Muscle layer of colon (tissue), 2 donors: ENCODE results near the gene SPTBN5.

Experiments used
- H3K27ac ChIP-seq: one replicate; pipeline ENCODE4 v1.7.0; 2013; ENCODE audit warnings: low read depth, mild to moderate bottlenecking, low read length, moderate library complexity
- H3K27me3 ChIP-seq, 2 donors: one replicate each; pipeline ENCODE4 v1.7.0; 2013; ENCODE audit warnings: low read length in 2 of 2, mild to moderate bottlenecking in 2 of 2; ENCODE audit not compliant: insufficient read depth in 2 of 2, control insufficient read depth in 1 of 2
- H3K36me3 ChIP-seq: one replicate; pipeline ENCODE4 v1.7.0; 2013; ENCODE audit warnings: mild to moderate bottlenecking, low read length; ENCODE audit not compliant: insufficient read depth
- H3K4me1 ChIP-seq: one replicate; pipeline ENCODE4 v1.7.0; 2013; ENCODE audit warnings: mild to moderate bottlenecking, low read length; ENCODE audit not compliant: insufficient read depth
- H3K4me3 ChIP-seq, 2 donors: one replicate each; pipeline ENCODE4 v1.7.0; 2013; ENCODE audit warnings: low read length in 2 of 2, low read depth in 1 of 2, mild to moderate bottlenecking in 1 of 2, moderate library complexity in 1 of 2
- H3K9ac ChIP-seq: one replicate; pipeline ENCODE4 v1.7.0; 2013; ENCODE audit warnings: low read length
- H3K9me3 ChIP-seq: one replicate; pipeline ENCODE4 v1.7.0; 2013; ENCODE audit warnings: mild to moderate bottlenecking, low read length
- donor health status: abdominal sarcoma.
- donor health status: Adenocarcinoma of cecum.

SPTBN5 gene

GRCh38 chr15:41813426-41813825, 80.4 kb downstream of the SPTBN5 start:
- H3K9me3 ChIP-seq: no peaks in the 10 kb centered on the region
- H3K27me3 ChIP-seq: no peaks in the 10 kb centered on the region
- H3K4me1 ChIP-seq: peaks cover 6% of the 10 kb centered on the region
- no peak overlapping the region for H3K4me3 ChIP-seq
- no peak overlapping the region for H3K9ac ChIP-seq
- H3K36me3 ChIP-seq: peaks cover 65% of the 10 kb centered on the region
- no peak overlapping the region for H3K27ac ChIP-seq

GRCh38 chr15:41812820-41813375, 81.0 kb downstream of the SPTBN5 start:
- Histone ChIP-seq H3K4me1 (peaks cover 6% of the 10 kb centered on the region), H3K9ac (no peak overlapping the region), H3K27ac (no peak overlapping the region), H3K9me3 (no peaks in the 10 kb centered on the region), H3K36me3 (peaks cover 60% of the 10 kb centered on the region), H3K4me3 (no peak overlapping the region), H3K27me3 (no peaks in the 10 kb centered on the region)

GRCh38 chr15:41811432-41812195, 82.2 kb downstream of the SPTBN5 start:
- Histone ChIP-seq H3K9ac (no peak overlapping the region), H3K27ac (no peak overlapping the region)

GRCh38 chr15:41810651-41811431, 83.0 kb downstream of the SPTBN5 start:
- H3K4me1 ChIP-seq: peaks cover 12% of the 10 kb centered on the region
- H3K9ac ChIP-seq: no peak overlapping the region
- H3K36me3 ChIP-seq: peaks cover 40% of the 10 kb centered on the region
- H3K27ac ChIP-seq: no peak overlapping the region
- H3K9me3 ChIP-seq: no peaks in the 10 kb centered on the region
- H3K27me3 ChIP-seq: no peaks in the 10 kb centered on the region
- no peak overlapping the region for H3K4me3 ChIP-seq

More at GRCh38 chr15:41811432-41812195, 82.2 kb downstream of the SPTBN5 start:
- Histone ChIP-seq H3K27me3 (no peaks in the 10 kb centered on the region), H3K4me1 (peaks cover 6% of the 10 kb centered on the region), H3K4me3 (no peak overlapping the region), H3K9me3 (no peaks in the 10 kb centered on the region), H3K36me3 (peaks cover 47% of the 10 kb centered on the region)

- H3K27ac ChIP-seq: no peak overlapping the region
- no peak overlapping the region for H3K9ac ChIP-seq
- no peak overlapping the region for H3K4me3 ChIP-seq
- H3K9me3 ChIP-seq: no peaks in the 10 kb centered on the region
- no peaks in the 10 kb centered on the region for H3K27me3 ChIP-seq
- peaks cover 24% of the 10 kb centered on the region for H3K4me1 ChIP-seq
- peaks cover 37% of the 10 kb centered on the region for H3K36me3 ChIP-seq
Observed at GRCh38 chr15:41809526-41810220, 84.2 kb downstream of the SPTBN5 start.

GRCh38 chr15:41809121-41809520, 84.7 kb downstream of the SPTBN5 start:
- Histone ChIP-seq H3K36me3 (peaks cover 32% of the 10 kb centered on the region), H3K9me3 (no peaks in the 10 kb centered on the region), H3K9ac (no peak overlapping the region), H3K27ac (no peak overlapping the region), H3K4me1 (peaks cover 30% of the 10 kb centered on the region), H3K27me3 (no peaks in the 10 kb centered on the region), H3K4me3 (no peak overlapping the region)

GRCh38 chr15:41806291-41807181, 87.3 kb downstream of the SPTBN5 start:
- Histone ChIP-seq H3K4me3 (no peak overlapping the region), H3K27me3 (no peaks in the 10 kb centered on the region), H3K36me3 (peaks cover 9% of the 10 kb centered on the region), H3K9me3 (no peaks in the 10 kb centered on the region), H3K27ac (peak overlapping the region; percentile 75), H3K4me1 (peaks cover 32% of the 10 kb centered on the region), H3K9ac (no peak overlapping the region)

- Histone ChIP-seq H3K4me1 (peaks cover 25% of the 10 kb centered on the region), H3K27ac (peak overlapping the region; percentile 75), H3K36me3 (peaks cover 9% of the 10 kb centered on the region), H3K9me3 (no peaks in the 10 kb centered on the region), H3K9ac (no peak overlapping the region), H3K4me3 (peak overlapping the region in 1 of 2 donors; percentile 23), H3K27me3 (no peaks in the 10 kb centered on the region)
Observed at GRCh38 chr15:41805711-41806110, 88.1 kb downstream of the SPTBN5 start.

GRCh38 chr15:41804916-41805666, 88.8 kb downstream of the SPTBN5 start:
- peak overlapping the region; percentile 75 for H3K27ac ChIP-seq
- peaks cover 9% of the 10 kb centered on the region for H3K36me3 ChIP-seq
- H3K27me3 ChIP-seq: no peaks in the 10 kb centered on the region
- H3K4me3 ChIP-seq: peak overlapping the region in 1 of 2 donors; percentile 23
- no peak overlapping the region for H3K9ac ChIP-seq
- peaks cover 25% of the 10 kb centered on the region for H3K4me1 ChIP-seq
- H3K9me3 ChIP-seq: no peaks in the 10 kb centered on the region

- Histone ChIP-seq H3K27ac (peak overlapping the region; percentile 75), H3K9ac (no peak overlapping the region), H3K27me3 (no peaks in the 10 kb centered on the region), H3K4me3 (no peak overlapping the region), H3K9me3 (no peaks in the 10 kb centered on the region), H3K36me3 (peaks cover 9% of the 10 kb centered on the region), H3K4me1 (peaks cover 25% of the 10 kb centered on the region)
Observed at GRCh38 chr15:41804361-41804760, 89.5 kb downstream of the SPTBN5 start.
